ENCODE measurements around the gene TMEM106C.

GRCh38 chr12:47962198-47962597 lies 1.2 kb upstream of the TMEM106C start:
- TF ChIP-seq GATA2 (IDR thresholded peaks at IDR 0.05; ENCODE audit: low read depth, low read length), result no peak
- TF ChIP-seq GATA3 (IDR thresholded peaks at IDR 0.05; ENCODE audit: low read depth, low read length), result no peak

All from SH-SY5Y (cell line).